Right lobe of liver (tissue), 6 donors: ENCODE data around the gene COPS4. TPM values are rescaled to one million over a fixed set of nuclear protein-coding genes. Genes with fewer than 3 reads are reported as not detected.

Source experiments
- ATAC-seq, 4 donors: fragments of 200-7000 bp; cut with Tn5 transposase; one replicate each; pipeline ENCODE4 v1.9.1; 2020; ENCODE audit warnings: mild to moderate bottlenecking in 4 of 4, moderate library complexity in 4 of 4
- DNase-seq, 3 donors: peaks; one replicate each; pipeline ENCODE4 v3.0.0-alpha.2; 2020
- H3K27ac ChIP-seq, 3 donors: fragments of 200-600 bp; one replicate each; pipeline ENCODE4 v1.8.0; 2022
- H3K27me3 ChIP-seq, 2 donors: fragments of 200-600 bp; one replicate each; pipeline ENCODE4 v1.8.0; 2022
- H3K36me3 ChIP-seq, 4 donors: fragments of 200-600 bp; sonication (generic) in 1 of 4; one replicate each; pipeline versions ENCODE4 v1.5.1 to v1.8.0; 2017 to 2022; ENCODE audit warnings: control low read depth in 1 of 4
- H3K4me1 ChIP-seq, 4 donors: fragments of 200-600 bp; sonication (generic) in 1 of 4; one replicate each; pipeline versions ENCODE4 v1.5.1 to v1.8.0; 2017 to 2022; ENCODE audit warnings: control low read depth in 1 of 4
- H3K4me3 ChIP-seq, 3 donors: fragments of 200-600 bp; one replicate each; pipeline ENCODE4 v1.8.0; 2022
- H3K9me3 ChIP-seq, 4 donors: fragments of 200-600 bp; sonication (generic) in 1 of 4; one replicate each; pipeline versions ENCODE4 v1.5.1 to v1.8.0; 2017 to 2022; ENCODE audit warnings: control low read depth in 1 of 4
- CTCF ChIP-seq, 4 donors: fragments of 200-600 bp in 3 of 4; fragments of 450-650 bp in 1 of 4; IDR thresholded peaks; one replicate each; pipeline versions ENCODE4 v1.5.1 to v1.8.0; 2016 to 2022; ENCODE audit warnings: antibody characterized with exemption in 4 of 4, mild to moderate bottlenecking in 2 of 4
- POLR2A ChIP-seq: fragments of 450-650 bp; IDR thresholded peaks from one replicate; pipeline ENCODE4 v1.6.1; 2017; ENCODE audit warnings: antibody characterized with exemption, mild to moderate bottlenecking
- WGBS: methylation state at CpG from one replicate; pipeline ENCODE4 v1.1.6; 2018; ENCODE audit warnings: low coverage, low lambda C conversion rate; ENCODE audit not compliant: insufficient coverage; ENCODE audit errors: missing lambda C conversion rate; 5-methylcytosine and 5-hydroxymethylcytosine counted together
- intact Hi-C, 2 donors: fragments of 100-400 bp; cut with DNase I; formaldehyde crosslinking; loops; one replicate each; pipeline versions ENCODE4 v1.11.2 to v1.14.1; 2022
- total RNA-seq, 6 experiments: library from RNA; depleted of rRNA in 2 of 6; stranded (reverse); fragments of >200 nt in 2 of 6; fragmentation: NEBNext Ultra II Directional in 3 of 6; extraction: Animal tissue kit (Norgen Biotek cat#: 25700) in 3 of 6; gene quantifications; one replicate each; pipeline versions ENCODE4 v1.1.0 to v1.2.4, GENCODE V29; 2016 to 2023
- donor health status: DM: no; HTN: yes; CAD: no.
- donor health status: DM: no; HTN: no; CAD: no.
- donor health status: DM: no; HTN: no; CAD: no.
- donor health status: DM: no; HTN: yes; CAD: no.
- donor health status: DM: no; HTN: yes; CAD: no.

The COPS4 gene
- total RNA-seq, 6 experiments from 2014 or later, result 11.1 to 18.9 (median 14.7) TPM

DNA sequence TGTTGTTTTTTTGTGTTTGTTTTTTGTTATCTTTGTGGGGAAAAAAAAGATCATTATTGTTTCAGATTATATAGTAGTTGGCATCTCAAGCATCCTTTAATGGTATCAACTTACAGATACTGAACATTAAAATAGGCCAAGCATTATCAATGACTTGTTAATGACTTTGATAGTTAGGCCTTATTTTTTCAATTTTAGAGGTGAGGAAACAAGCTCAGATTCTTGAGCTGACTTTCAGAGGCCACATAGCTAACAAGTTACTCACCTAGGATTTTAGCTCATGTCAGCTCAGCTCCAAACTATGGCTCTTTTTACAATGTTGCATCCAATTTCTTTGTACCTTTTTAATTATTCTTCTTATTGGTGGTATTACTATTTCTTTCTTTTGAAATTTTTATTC, 80.0 kb downstream of the COPS4 start:
- no peak for TF ChIP-seq POLR2A
- TF ChIP-seq CTCF (IDR thresholded peaks at IDR 0.05), result no peak
- H3K27me3 ChIP-seq, result no peaks in the 10 kb centered on the region
- intact Hi-C loops, result no loop called here
- H3K9me3 ChIP-seq, result no peaks in the 10 kb centered on the region
- no peaks in the 10 kb centered on the region for H3K4me1 ChIP-seq
- no peak overlapping the region for H3K4me3 ChIP-seq
- ATAC-seq (no peak), DNase-seq (no peak)
- no peaks in the 10 kb centered on the region for H3K36me3 ChIP-seq
- peak overlapping the region in 2 of 3 donors; percentile 5 to 24 for H3K27ac ChIP-seq

GRCh38 chr4:83115656-83116285, 80.8 kb downstream of the COPS4 start:
- 61% methylated on average over 8 of the region's 8 CpGs for WGBS
- TF ChIP-seq POLR2A (no peak), CTCF (IDR thresholded peaks at IDR 0.05) (no peak)
- Histone ChIP-seq H3K27me3 (no peaks in the 10 kb centered on the region), H3K27ac (no peak overlapping the region), H3K36me3 (no peaks in the 10 kb centered on the region), H3K4me1 (no peaks in the 10 kb centered on the region), H3K4me3 (no peak overlapping the region), H3K9me3 (no peaks in the 10 kb centered on the region)
- no peak for ATAC-seq
- DNase-seq, result no peak
- intact Hi-C loops, result no loop called here

DNA sequence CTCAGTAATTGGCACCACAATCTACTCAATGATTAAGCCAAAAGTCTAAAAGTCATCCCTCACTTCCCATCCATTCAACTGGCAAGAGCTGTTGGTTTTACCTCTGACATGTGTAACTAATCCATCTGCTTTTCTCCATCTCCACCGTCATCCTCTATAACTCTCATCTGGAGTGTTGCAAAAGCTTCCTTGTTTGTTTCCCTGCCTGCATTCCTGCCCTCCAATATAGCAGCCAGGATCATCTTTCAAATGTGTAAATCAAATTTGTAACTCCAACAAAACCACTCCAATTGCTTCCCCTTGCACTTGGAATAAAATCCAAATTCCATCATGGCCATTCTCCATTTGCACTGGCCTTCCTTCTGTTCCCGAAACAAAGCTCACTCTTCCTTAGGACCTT, 83.9 kb downstream of the COPS4 start:
- no peaks in the 10 kb centered on the region for H3K4me1 ChIP-seq
- H3K36me3 ChIP-seq, result no peaks in the 10 kb centered on the region
- intact Hi-C loops, result no loop called here
- H3K4me3 ChIP-seq, result no peak overlapping the region
- no peak for ATAC-seq
- 43% methylated on average over 2 of the region's 2 CpGs for WGBS
- H3K27me3 ChIP-seq, result no peaks in the 10 kb centered on the region
- H3K27ac ChIP-seq, result no peak overlapping the region
- no peaks in the 10 kb centered on the region for H3K9me3 ChIP-seq
- DNase-seq, result no peak
- TF ChIP-seq CTCF (IDR thresholded peaks at IDR 0.05) (no peak), POLR2A (no peak)

DNA sequence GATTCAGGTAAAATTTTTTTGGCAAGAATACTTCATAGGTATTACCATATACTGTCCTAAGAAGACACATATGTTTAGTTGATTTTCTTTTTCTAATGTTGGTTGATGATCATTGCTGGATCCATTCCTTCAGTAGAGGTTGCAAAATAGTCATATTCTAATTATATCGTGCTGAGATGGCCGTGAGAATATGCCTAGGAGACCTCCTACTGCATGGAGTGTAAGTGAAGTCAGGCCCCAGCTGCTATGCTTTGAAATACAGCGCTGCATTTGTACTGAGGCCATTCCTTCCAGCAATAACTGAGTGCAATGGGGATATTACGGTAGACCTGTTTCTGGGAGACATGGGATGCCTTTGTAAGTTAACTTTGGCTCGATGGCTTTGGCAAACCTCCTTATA, 86.3 kb downstream of the COPS4 start:
- Histone ChIP-seq H3K9me3 (no peaks in the 10 kb centered on the region), H3K36me3 (no peaks in the 10 kb centered on the region), H3K4me3 (no peak overlapping the region), H3K27me3 (no peaks in the 10 kb centered on the region), H3K27ac (no peak overlapping the region), H3K4me1 (no peaks in the 10 kb centered on the region)
- 73% methylated on average over 4 of the region's 5 CpGs for WGBS
- intact Hi-C loops, result no loop called here
- DNase-seq, result no peak
- no peak for ATAC-seq
- TF ChIP-seq POLR2A (no peak), CTCF (IDR thresholded peaks at IDR 0.05) (no peak)
